Activated naive CD4-positive, alpha-beta T cell treated with Interleukin-2 at 50 U/mL for 16 hours (primary cell): ENCODE measurements around the gene ARTN.
A peak's percentile ranks its signal among the peaks of the same experiment; 100 is the strongest.

ENCODE experiments used
- DNase-seq: peaks from one replicate; pipeline ENCODE4 v3.0.0-alpha.2; 2020

Gene ARTN

DNA sequence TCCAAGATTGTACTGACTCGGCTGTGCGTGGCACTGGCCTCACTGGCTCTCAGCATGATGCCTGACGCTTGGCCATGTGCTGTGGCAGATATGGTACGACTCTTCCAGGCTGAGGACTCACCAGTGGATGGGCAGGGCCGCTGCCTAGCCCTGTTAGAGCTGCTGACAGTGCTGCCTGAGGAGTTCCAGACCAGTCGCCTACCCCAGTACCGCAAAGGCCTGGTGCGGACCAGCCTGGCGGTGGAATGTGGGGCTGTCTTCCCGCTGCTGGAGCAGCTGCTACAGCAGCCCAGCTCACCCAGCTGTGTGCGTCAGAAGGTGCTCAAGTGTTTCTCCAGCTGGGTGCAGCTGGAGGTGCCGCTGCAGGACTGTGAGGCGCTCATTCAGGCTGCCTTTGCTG lies 16.1 kb downstream of the ARTN start:
- DNase-seq = no peak

DNA sequence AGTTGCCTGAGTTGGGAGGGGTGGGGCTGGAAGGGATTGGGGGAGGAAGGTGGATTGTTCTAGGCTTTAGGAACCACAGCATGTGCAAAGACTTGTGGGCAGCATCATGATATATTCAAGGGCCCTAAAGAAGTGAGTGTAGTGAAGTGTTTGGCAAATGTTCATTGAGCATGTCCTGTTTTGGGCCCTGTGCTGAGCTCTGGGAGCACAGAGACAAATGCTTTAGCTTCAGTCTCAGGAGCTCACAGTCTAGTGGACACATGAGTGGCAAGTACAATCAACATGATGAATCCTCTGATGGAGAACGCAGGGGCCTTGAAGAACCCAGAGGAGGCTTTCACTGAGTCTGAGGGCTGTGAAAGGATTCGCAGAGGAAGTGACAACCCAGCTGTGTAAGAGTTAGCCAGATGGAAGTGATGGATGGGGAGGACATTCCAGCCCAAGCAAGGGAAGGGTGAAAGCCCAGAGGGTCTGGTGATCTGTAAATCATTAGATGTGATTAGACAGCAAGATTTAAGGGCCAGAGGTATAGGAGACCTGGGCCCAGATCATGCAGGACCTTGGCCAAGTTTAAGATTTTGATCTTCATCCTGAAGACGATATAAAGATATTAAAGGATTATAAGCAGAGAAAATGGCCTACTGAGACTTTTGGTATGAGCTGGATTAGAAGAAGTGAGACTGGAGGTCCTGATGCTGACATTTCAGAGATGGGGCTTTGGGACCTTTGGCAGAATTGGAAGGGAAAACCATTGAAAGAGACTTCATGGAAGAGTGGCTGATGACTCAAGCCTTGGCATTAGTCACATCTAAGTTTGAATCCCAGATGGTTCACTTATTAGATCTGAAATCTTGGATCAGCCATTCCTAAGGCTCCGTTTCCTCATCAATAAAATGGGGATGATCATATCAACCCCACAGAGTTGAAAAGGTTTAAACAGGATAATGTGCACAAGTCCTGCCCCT lies 17.7 kb downstream of the ARTN start:
- DNase-seq = no peak

GRCh38 chr1:43952731-43953346 lies 19.2 kb downstream of the ARTN start:
- DNase-seq = no peak

DNA sequence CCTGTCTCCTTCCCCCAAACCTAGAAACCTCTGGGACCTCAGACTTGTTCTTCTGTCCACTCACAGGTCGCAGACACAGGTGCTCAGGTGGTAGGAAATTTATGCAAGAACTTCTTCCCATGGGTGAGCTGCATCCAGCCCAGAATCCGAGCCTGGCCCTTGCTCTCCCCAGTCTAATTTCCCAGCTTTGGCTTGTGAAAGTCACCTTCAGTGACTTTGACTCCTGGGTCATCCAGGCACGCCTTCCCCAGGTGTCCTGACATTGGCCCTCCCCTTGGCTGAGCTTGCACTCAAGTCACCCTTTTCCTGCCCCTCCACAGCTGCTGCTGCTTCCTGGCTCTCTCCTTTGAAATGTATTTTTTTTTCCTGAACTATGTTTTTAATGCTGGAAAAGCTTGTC lies 19.8 kb downstream of the ARTN start:
- DNase-seq = no peak

DNA sequence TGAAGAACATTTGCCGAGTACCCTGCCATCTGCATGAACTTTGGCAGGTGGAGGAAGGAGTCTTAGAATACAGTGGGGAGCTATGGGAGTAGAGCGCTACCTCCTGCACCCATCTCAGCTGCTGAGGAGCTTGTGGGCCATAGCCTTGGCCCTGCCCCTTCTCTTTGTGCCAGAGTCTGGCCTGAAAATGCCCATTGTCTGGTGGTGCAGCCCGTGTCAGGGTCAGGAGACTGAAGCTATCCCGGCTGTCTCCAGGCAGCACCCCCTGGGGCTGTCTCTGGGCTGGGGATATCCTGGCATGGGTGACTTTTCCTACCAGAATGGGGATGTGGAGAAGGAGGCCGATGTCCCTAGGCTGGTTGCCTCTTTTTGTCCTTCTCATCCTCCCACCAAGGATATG lies 20.4 kb downstream of the ARTN start:
- no peak for DNase-seq

DNA sequence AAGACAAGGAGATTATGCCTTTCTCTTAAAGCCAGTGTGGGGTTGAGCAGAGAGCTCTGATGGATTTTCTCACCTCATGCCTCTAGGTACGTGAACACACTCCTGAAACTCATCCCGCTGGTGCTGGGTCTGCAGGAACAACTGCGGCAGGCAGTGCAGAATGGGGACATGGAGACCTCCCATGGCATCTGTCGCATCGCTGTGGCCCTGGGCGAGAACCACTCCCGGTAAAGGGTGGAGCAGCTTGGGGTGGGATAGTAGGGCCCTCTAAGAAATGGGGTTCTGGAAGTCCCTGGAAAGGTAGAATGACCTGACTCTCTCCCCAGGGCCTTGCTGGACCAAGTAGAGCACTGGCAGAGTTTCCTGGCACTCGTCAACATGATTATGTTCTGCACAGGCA lies 22.6 kb downstream of the ARTN start:
- no peak for DNase-seq

DNA sequence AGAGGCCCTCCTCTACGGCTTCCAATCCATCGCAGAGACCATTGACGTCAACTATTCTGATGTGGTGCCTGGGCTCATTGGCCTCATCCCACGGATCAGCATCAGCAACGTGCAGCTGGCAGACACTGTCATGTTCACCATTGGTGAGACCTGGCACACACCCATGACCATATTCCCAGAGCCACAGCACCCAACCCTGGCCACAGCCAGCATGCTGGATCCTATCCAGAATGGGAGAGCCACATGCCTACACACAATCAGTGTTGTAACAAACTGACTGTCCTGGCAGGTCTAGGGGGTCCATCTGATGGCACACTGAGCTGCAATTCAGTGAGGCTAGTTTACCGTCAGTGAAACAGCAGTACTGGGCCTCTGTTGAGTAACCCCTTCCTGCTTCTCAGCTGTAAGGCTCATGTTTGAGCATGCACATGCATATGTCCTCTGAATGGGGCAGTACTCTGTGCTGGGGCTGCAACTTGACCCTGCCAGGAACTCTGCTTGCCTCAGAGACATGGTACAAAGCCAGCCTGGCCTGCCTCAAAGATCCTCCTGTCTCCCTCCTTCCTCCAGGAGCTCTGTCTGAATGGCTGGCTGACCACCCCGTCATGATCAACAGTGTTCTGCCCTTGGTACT lies 23.9 kb downstream of the ARTN start:
- DNase-seq = no peak

- DNase-seq = no peak
Measured at GRCh38 chr1:43958351-43959255, 25.0 kb downstream of the ARTN start.

DNA sequence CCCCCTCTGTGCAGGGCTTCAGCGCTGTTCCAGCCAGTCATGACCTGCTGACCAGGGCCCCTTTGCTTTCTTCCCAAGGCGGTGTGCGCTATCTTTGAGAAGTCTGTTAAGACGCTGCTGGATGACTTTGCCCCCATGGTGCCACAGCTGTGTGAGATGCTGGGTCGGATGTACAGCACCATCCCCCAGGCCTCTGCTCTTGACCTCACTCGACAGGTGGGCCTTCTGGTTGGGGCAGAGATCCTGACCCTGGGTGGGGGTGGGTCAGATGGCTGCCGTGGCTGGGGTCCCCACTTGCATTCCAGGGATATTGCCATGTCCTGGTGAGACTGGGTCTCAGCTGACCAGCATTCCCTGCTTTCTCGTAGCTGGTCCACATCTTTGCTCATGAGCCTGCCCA lies 27.2 kb downstream of the ARTN start:
- DNase-seq = no peak

DNA sequence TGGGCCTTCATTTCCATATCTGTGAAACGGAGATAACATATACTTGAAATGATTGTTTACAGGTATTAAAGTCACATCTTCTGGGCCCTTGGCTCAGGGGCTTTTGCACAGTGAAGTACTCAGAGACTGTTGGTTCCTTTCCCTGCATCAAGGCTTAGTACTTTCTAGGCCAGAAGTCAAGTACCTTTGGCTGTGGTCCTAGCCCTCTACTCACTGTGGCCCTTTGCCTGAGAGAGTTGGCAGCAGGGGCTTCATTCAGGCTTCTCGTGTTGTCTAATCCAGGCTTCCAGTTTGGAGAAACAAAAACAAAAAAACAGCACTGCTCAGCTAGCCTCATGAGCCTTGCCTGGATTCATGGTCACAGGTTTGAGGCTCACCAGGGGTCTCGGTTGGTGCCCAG lies 28.1 kb downstream of the ARTN start:
- DNase-seq = no peak

- no peak for DNase-seq
Measured at GRCh38 chr1:43962324-43962723, 28.7 kb downstream of the ARTN start.

DNA sequence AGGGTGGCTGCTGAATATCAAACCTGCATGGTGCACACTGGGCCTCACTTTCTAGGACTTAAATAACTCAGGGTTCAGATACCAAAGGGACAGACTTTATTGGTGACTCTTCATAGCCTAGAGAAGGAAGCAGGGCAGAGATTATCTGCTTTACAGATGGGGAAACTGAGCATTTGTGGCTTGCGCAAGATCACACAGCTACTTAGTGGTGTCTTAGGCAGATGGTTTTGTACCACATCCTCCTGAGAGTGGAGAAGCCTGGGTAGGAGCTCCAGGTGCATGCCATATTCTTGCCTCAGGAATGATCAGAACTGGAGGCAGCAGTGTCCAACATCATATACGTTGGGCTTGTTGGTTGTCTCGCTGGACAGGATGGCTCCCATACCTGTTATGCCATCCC lies 29.4 kb downstream of the ARTN start:
- DNase-seq = no peak

GRCh38 chr1:43963890-43964289 lies 30.3 kb downstream of the ARTN start:
- no peak for DNase-seq

DNA sequence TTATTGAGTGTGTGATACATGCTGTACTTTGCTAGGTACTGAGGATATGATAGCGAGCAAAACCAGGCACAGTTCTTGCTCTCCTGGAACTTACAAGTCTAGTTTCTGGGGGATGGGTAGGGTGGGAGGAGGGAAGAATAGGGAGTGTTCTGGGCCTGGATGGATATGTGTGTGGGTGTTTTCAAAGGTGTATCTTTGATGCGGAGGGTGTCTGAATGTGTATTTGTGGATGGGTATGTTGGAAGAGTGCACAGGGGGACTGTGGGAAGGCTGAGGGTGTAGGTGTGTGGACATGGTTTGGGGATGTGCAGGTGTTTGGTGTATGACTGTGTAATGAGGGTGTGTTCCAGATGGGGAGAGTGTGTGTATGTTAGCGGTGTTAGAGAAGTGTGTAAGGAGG lies 31.7 kb downstream of the ARTN start:
- no peak for DNase-seq

DNA sequence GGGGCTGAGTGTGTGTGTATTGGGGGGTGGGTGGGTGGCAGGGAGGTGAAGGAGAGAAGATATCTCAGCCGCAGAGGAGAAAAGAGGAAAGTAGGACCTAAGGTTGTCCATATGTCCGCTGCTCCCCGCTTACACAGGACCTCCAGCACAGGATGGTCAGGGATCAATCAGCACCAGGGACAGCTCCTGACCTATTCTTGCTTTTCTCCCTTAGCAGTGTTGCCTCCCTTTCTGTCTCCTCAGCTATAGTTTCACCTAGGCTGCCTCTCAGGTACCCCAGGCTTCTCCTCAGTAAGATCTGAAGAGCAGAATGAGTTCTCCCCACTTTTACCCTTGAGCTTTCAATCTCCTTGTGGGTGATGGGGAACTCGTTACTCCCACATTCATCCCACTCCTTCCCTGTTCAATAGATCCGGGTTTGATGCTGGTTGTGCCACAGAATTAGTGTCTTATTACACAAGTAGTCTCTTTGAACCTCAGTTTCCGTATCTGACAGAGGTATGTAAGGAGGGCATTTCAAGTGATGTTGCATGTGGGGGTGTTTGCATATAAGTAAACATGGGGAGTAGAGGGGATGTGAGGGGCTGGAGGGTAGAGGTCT lies 34.8 kb downstream of the ARTN start:
- DNase-seq = no peak

- no peak for DNase-seq
Measured at GRCh38 chr1:43969416-43969745, 35.8 kb downstream of the ARTN start.

GRCh38 chr1:43969746-43970466 lies 36.3 kb downstream of the ARTN start, which contains the start of gene DPH2:
Gene DPH2, plus strand, starts transcription at chr1:43970010. Its CDS starts 166 bp downstream, at chr1:43970176.
- DNase-seq = peak; percentile 97

DNA sequence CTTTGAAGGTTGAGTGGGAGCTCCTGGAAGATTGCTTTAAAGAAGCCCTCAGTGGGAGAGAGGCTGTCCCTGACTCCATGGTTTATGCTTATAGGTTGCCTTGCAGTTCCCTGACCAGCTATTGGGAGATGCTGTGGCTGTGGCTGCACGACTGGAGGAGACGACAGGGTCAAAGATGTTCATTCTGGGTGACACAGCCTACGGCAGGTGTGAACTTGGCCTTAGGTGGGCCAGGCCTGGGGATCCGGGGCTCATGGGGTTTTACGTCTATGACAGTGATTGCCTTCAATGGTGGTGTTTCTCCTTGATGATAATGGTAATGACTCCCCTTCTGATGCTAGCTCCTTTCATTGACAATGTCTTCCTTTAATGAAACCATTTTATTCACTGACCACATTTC lies 36.9 kb downstream of the ARTN start:
- no peak for DNase-seq

GRCh38 chr1:43970911-43971310 lies 37.3 kb downstream of the ARTN start:
- DNase-seq = no peak

DNA sequence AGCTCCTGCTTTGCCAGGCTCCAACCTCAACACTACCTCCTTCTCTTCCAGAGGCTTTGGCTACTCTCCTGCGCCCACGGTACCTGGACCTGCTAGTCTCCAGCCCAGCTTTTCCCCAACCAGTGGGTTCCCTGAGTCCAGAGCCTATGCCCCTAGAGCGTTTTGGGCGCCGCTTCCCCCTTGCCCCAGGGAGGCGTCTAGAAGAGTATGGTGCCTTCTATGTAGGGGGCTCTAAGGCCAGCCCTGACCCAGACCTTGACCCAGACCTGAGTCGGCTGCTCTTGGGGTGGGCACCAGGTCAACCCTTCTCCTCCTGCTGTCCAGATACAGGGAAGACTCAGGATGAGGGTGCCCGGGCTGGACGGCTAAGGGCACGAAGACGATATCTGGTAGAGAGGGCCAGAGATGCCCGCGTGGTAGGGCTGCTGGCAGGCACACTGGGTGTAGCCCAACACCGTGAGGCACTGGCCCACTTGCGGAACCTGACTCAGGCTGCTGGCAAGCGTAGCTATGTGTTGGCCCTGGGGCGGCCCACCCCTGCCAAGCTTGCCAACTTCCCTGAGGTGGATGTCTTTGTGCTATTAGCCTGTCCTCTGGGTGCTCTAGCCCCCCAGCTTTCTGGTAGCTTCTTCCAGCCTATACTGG lies 37.9 kb downstream of the ARTN start:
- no peak for DNase-seq

DNA sequence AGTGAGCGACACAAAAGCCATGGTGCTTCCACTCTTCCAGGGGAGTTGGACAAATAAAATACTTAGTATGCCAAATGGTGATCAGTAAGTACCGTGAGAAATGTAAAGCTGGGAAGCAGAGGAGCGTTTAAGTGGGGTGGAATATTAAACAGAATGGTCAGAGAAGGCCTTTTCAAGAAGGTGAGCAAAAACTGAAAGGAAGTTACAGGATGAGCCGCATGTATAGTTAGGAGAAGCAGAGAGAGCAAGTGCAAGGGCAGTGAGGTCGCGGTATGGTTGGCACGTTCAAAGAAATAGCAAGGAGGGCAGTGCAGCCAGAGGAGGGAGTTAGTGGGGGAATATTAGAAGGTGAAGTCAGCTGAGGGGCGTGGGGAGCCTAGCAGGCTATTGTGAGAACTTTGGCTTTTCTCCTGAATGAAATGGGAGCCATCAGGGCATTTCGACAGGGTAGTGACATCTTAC lies 40.4 kb downstream of the ARTN start:
- DNase-seq = no peak
